Measurements from ENCODE around the gene CD177. TPM values are rescaled to one million over a fixed set of nuclear protein-coding genes. Genes with fewer than 3 reads are reported as not detected.
"Not testable (repeated sequence)": the region's sequence is repeated elsewhere in the genome, so short reads cannot be mapped to it uniquely, and the experiment has no call there.

The CD177 gene, protein sequence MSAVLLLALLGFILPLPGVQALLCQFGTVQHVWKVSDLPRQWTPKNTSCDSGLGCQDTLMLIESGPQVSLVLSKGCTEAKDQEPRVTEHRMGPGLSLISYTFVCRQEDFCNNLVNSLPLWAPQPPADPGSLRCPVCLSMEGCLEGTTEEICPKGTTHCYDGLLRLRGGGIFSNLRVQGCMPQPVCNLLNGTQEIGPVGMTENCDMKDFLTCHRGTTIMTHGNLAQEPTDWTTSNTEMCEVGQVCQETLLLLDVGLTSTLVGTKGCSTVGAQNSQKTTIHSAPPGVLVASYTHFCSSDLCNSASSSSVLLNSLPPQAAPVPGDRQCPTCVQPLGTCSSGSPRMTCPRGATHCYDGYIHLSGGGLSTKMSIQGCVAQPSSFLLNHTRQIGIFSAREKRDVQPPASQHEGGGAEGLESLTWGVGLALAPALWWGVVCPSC
- 1.4 and 3.3 TPM in 2 replicates for total RNA-seq (2014; rRNA removed; shearing (Covaris generic))

GRCh38 chr19:43353606-43354304 lies at the start of gene CD177:
Gene CD177 (plus strand): TSS chr19:43353686. CDS start chr19:43353715, 29 bp downstream.
- no peak for DNase-seq (ENCODE audit: low read depth)

DNA sequence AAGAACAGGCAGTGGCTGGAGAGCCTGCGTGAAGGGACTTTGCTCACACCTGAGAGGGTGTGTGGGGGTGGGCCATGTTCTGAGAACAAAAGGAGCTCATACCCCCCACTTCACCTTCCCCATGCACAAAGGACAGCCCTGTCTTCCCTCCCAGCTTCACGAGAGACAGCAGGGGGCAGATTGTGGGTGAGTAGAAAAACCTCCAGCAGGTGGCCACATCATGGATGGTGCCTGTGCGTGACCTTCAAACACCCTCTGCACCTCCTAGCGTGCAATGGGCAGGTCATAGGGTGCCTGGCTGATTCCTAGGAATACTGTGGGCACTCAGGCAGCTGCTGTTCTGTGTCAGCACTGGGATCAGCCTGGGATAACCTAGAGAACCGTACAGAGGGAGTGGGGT lies 47.8 kb upstream of the CD177 start:
- no peak for DNase-seq (ENCODE audit: low read depth)

DNA sequence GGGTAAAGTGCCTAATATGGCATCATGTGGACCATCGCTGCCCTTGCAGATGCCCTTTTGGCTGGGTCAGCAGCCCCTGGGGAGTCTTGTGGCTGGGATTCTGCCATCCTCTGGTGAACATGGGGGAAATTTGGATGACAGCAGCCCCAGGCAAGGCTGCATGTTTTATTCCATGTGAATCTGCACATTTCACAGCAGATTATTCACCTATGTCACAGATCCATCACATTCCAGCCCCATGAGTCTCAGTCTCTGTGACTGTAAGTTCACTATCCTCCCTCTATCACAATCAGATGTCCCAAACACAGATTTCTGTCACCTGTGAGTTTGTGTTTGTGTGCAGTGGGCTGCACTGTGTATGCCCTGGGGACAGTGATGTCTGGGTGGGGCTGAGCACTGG lies 47.4 kb upstream of the CD177 start:
- peak; percentile 83 for DNase-seq (ENCODE audit: low read depth)

DNA sequence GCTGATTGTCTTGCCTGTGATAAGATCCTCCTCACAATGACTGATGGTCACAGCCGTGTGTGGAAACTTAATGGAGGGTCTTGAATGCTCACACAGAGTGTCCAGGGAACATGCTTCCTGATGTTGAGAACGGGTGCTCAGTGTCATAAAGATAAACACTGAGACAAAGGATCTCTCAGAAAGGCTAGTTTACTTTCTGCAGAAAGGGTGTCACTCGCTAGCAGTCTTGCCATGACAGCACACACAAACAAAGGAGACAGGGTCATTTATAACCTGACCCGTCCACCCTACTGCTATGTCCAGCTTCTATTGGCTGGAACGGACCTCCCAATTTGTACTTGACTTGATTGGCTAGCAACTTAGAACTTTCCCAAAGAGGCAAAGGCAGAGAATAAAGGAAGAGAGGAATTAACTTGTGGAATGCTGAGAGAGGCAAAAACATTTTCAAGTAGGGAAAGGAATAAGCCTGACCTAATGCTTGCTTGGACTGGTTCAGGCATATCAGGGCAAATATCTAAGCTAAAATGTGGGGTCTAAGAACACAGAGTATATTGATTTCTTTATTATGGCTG lies 45.2 kb upstream of the CD177 start:
- DNase-seq (ENCODE audit: low read depth), result no peak

DNA sequence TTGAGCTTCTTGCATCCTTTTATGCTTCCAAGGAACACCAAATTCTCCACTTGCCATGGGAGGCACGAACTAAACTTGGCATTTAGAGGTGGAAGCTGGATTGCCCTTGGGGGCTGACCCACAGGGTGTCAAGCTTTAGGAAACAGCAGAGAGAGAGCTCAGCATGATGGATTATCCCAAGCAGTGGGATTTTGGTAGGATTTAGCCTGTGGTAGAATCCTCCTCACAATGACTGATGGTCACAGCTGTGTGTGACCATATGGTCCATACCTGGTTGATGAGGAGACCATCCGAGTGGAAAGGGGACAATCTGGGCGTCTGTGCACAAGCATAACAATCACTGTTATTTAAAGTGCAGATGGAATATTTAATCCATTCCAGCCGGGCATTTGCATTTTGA lies 44.0 kb upstream of the CD177 start:
- no peak for DNase-seq (ENCODE audit: low read depth)

DNA sequence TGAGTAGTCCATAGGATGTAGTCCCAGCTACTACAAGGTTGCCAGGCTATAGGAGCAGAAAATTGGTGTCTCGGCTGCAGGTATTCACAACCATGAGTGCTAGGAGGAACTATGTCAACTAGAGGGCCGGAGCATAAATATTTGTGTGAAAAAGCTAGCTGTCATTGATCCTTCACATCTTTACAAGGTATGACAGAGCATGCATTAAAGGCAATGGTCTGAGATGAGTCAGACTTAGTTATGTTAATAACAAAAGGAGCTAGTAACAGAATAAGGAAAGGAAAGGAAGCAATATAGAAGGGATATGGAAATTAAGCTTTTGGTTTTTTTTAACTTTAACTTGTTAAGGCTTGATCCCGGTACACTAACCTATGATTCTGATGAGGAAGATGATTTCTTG lies 43.3 kb upstream of the CD177 start:
- DNase-seq (ENCODE audit: low read depth), result peak; percentile 64

DNA sequence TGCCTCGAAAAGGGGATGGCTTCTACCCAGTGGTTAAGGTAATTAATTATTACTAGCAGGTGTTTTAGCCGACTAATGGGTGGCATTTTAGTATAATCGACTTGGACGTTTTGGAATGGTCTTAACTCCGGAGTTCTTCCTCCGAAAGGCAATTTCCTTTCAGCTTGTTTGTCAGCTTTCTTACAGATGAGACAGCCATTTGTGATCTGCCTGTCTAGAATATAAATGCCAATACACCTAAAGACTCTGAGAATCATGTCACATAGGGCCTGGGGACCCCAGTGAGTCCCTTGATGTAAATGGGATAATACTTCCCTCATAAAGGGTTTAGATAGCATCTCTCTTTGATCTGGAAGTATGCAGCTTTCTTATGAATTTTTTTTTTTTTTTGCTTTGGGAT lies 42.2 kb upstream of the CD177 start:
- DNase-seq (ENCODE audit: low read depth), result no peak

DNA sequence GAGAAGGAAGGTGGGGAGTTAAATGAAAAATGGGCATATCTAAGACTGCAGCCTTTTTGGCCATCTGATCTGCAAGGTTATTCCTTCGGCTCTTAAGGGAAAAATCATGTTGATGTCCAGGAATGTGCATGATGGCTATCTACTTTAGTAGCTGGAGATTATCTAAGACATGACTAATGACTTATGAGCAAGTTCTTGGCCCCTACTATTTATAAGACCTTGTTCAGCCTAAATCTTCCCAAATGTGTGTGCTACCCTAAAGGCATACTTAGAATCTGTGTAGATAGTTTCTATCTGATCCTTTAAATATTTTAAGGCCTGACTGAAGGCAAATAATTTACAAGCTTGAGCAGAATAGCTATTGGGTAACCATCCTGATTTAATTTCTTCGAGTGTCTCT lies 41.8 kb upstream of the CD177 start:
- peak; percentile 71 for DNase-seq (ENCODE audit: low read depth)

DNA sequence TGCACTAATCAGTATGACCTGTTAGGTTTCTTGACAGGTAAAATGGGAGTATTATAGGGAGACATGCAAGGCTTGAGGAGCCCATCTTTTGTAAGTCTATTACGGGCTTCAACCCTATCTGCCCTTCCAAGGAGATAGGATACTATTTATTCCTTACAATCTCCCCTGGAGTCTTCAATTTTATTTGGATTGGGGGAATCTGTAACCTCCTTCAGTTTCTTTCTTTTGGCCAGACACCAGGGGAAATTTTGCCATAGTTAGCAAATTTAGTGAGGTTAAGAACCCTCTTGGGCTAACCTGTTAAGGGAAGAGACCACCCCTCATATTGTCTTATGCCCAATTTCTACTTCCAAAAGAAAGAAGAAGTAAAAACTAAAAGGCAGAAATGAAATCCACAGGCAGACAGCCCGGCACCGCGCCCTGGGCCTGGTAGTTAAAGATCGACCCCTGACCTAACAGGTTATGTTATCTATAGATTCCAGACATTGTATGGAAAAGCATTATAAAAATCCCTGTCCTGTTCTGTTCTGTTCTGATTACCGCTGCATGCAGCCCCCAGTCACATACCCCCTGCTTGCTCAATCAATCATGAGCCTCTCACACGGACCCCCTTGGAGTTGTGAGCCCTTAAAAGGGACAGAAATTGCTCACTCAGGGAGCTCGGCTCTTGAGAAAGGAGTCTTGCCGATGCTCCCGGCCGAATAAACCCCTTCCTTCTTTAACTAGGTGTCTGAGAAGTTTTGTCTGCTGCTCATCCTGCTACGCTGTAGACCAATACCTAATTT lies 39.6 kb upstream of the CD177 start:
- no peak for DNase-seq (ENCODE audit: low read depth)

DNA sequence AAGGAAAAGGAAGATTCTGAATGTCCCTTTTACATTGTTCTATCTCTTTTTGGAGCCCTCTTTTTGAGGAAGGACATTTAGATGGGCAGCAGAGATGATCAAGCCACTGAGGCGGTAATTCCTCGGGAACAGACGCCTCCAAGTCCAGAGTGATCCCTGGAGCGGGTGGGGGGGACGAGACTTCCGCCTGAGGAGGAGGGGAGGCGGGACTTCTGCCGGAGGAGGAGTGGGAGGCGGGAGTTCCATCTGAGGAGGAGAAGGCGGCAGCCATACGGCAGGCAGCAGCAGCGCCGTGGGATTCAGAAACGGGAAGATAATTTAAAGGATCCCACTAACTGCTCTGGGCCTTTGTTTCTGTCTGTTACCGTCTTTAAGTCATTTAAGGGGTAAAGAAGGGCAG lies 37.6 kb upstream of the CD177 start:
- no peak for DNase-seq (ENCODE audit: low read depth)

DNA sequence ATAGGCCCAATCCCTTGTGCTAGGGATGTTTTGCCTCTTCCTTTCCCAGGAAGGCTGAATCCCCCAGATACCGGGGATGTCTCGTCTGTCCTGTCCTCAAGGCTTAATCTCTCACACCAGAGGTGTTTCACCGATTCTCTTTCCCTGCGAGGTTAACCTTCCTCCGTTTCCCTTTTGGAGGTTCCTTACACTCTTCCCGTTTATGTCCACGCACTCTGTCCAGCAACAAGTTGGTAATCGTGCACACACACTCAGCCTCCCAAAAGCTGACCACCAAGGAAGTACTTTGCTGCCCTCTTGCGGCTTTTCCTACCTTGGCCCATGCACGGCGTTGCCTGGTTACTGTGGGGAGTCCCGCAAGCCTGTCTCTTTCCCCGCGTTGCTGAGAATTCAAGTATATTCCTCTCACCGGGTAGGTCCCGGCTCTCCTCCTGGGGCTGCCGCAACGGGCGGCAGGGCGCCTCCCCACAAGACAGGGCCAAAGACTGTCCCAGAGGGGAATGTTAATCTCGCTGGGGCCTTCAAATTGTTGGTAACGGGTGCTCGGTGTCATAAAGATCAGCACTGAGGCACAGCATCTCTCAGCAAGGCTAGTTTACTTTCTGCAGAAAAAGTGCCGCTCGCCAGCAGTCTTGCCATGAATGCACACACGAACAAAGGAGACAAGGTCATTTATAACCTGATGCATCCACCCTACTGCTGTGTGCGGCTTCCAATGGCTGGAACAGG lies 36.7 kb upstream of the CD177 start:
- DNase-seq (ENCODE audit: low read depth), result no peak

DNA sequence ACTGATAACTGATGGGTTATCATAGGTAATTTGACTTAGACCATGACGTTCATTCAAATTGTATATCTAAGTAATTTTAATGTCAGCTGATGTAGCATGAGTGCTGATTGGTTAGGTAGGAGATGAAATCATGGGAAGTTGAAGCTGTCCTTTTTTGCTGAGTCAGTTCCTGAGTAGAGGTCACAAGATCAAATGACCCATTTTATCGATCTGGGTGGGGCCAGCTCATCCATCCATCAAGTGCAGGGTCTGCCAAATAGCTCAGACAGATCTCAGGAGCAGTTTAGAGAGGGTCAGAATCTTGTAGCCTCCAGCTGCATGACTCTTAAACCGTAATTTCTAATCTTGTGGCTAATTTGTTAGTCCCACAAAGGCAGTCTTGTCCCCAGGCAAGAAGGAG lies 35.3 kb upstream of the CD177 start:
- DNase-seq (ENCODE audit: low read depth), result peak; percentile 67

DNA sequence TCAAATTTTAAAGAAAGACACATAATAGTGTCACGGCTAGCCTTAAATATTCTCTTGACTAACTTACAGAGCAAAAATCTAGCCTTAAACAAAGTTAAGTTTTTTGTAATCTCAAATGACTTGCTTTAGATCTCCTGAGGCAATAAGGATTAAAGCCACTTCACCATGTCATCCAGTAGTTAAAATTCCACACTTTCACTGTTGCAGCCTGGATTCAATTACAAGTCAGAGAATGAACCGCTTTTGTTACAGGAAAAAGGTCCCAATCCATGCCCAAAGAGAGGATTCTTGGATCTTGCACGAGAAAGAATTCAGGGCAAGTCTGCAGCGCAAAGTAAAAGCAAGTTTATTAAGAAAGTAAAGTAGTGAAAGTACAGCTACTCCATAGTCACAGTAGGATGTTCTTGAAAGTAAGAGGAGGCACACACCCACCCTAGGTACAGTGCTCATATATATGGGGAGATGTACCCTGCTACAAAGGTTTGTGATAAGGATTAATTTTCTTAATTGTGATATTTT lies 34.6 kb upstream of the CD177 start:
- DNase-seq (ENCODE audit: low read depth), result peak; percentile 58

GRCh38 chr19:43320546-43320945 lies 32.9 kb upstream of the CD177 start:
- no peak for DNase-seq (ENCODE audit: low read depth)

DNA sequence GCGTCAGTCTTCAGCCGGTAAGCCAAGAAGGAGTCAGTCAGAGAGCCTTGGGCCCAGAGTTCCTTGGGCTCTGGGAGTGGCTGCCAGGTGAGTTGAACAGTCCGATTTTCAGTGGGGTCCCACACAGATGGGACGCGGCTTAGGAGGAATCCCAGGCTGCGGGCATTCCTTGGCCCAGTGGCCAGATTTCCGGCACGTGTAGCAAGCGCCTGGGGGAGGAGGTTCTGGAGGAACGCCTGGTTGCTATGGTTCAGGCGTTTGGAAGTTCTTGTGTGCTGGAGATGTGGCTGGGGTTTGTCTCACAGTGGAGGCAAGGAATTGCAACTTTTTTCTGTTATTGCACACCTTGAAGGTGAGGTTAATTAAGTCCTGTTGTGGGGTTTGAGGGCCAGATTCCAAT lies 26.7 kb upstream of the CD177 start:
- DNase-seq (ENCODE audit: low read depth), result not testable (repeated sequence)

DNA sequence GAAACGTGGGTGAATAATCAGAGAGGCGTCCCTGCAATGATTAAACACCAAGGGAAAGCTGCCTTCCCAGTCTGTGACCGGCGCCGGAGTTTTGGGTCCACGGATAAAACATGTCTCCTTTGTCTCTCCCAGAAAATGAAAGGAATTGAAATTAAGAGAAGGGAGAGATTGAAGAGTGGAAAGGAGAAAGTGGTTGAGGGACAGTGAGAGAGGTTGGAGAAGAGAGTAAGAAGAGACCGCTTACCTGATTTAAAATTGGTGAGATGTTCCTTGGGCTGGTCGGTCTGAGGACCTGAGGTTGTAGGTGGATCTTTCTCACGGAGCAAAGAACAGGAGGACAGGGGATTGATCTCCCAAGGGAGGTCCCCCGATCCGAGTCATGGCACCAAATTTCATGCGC lies 24.9 kb upstream of the CD177 start:
- DNase-seq (ENCODE audit: low read depth), result not testable (repeated sequence)

- not testable (repeated sequence) for DNase-seq (ENCODE audit: low read depth)
These were observed 24.4 kb upstream of the CD177 start for GRCh38 chr19:43329049-43329448.

- no peak for DNase-seq (ENCODE audit: low read depth)
These were observed 23.5 kb upstream of the CD177 start for GRCh38 chr19:43329989-43330388.

GRCh38 chr19:43330726-43331434 lies 22.6 kb upstream of the CD177 start:
- DNase-seq (ENCODE audit: low read depth), result no peak

DNA sequence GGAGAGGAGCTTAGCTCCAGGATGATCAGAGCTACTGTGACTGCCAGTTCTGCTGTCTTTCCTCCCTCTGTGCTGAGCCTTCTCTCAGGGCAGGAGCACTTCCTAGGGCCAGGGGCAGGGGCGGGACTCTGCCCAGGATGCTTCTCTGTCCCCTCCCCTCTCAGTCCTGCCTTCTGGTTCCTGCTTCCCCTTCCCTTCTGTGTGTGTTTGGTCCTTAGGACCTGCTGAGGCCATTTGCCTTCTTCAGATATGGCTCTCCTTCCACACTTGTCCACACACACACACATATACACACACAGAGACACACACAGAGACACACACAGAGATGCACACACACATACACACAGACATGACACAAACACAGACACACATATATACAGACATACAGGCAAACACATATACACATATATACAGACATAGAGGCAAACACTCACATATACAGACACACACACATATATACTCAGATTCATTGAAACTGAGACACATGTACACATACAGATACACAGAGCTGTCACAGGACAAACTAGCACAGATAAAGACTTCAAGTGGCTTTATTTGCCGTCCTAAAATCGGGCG lies 22.0 kb upstream of the CD177 start:
- no peak for DNase-seq (ENCODE audit: low read depth)

Measured in M059J (cell line).